WTC11 (cell line): ENCODE results near the gene TNFSF9.

ENCODE experiments used
- ATF2 ChIP-seq: sonication (generic); formaldehyde crosslinking; IDR thresholded peaks from 2 replicates; pipeline ENCODE4 v1.8.1; 2022; ENCODE audit warnings: low read depth, missing genetic modification reagents, borderline replicate concordance
- CTCF ChIP-seq: fragments of 200-600 bp; IDR thresholded peaks from 2 replicates; pipeline ENCODE4 v1.8.0; 2022; ENCODE audit warnings: antibody characterized with exemption
- FOXJ3 ChIP-seq: sonication (generic); formaldehyde crosslinking; IDR thresholded peaks from 2 replicates; pipeline ENCODE4 v1.9.0; 2021; ENCODE audit warnings: missing genetic modification reagents, mild to moderate bottlenecking, borderline replicate concordance
- FOXP1 ChIP-seq: sonication (generic); formaldehyde crosslinking; IDR thresholded peaks from 2 replicates; pipeline ENCODE4 v1.8.0; 2022; ENCODE audit warnings: missing genetic modification reagents, mild to moderate bottlenecking, moderate library complexity, borderline replicate concordance
- JUN ChIP-seq: sonication (generic); formaldehyde crosslinking; IDR thresholded peaks from 2 replicates; pipeline ENCODE4 v1.8.0; 2023; ENCODE audit warnings: mild to moderate bottlenecking, missing genetic modification reagents
- MYBL2 ChIP-seq: sonication (generic); formaldehyde crosslinking; IDR thresholded peaks from 2 replicates; pipeline ENCODE4 v1.8.1; 2023; ENCODE audit warnings: mild to moderate bottlenecking, moderate library complexity, missing genetic modification reagents
- NR2C2 ChIP-seq: sonication (generic); formaldehyde crosslinking; IDR thresholded peaks from 2 replicates; pipeline ENCODE4 v1.8.0; 2022; ENCODE audit warnings: mild to moderate bottlenecking, missing genetic modification reagents
- TCF7 ChIP-seq: sonication (generic); formaldehyde crosslinking; IDR thresholded peaks from 2 replicates; pipeline ENCODE4 v1.8.0; 2022; ENCODE audit warnings: mild to moderate bottlenecking, low read depth, missing genetic modification reagents, moderate library complexity
- USF1 ChIP-seq: sonication (generic); formaldehyde crosslinking; IDR thresholded peaks from 2 replicates; pipeline ENCODE4 v1.8.0; 2022; ENCODE audit warnings: mild to moderate bottlenecking, missing genetic modification reagents
- ZBTB43 ChIP-seq: sonication (generic); formaldehyde crosslinking; IDR thresholded peaks from 2 replicates; pipeline ENCODE4 v1.8.1; 2023; ENCODE audit warnings: mild to moderate bottlenecking, missing genetic modification reagents
- ZNF121 ChIP-seq: sonication (generic); formaldehyde crosslinking; IDR thresholded peaks from 2 replicates; pipeline ENCODE4 v1.8.0; 2023; ENCODE audit warnings: missing genetic modification reagents

GRCh38 chr19:6568010-6568526 is 37.2 kb downstream of the TNFSF9 start:
- TF ChIP-seq CTCF (no peak), FOXP1 (CRISPR knock-in tag) (no peak), ZBTB43 (no peak), TCF7 (CRISPR knock-in tag) (no peak), NR2C2 (no peak), JUN (CRISPR knock-in tag) (no peak), USF1 (CRISPR knock-in tag) (no peak), MYBL2 (CRISPR knock-in tag) (no peak), ATF2 (CRISPR knock-in tag) (no peak), FOXJ3 (CRISPR knock-in tag) (no peak), ZNF121 (CRISPR knock-in tag) (no peak)
